Stimulated activated CD4-positive, alpha-beta T cell treated with anti-CD3 and anti-CD28 coated beads, Interleukin-1b, Interleukin-23, amount 100 ng/mL, for 1 hour (primary cell): ENCODE measurements around the gene PET100.

Experiments used
- DNase-seq, 2 donors: peaks; one replicate each; pipeline ENCODE4 v3.0.0-alpha.2; 2020; ENCODE audit warnings: low read depth in 2 of 2

The PET100 gene, protein sequence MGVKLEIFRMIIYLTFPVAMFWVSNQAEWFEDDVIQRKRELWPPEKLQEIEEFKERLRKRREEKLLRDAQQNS

DNA sequence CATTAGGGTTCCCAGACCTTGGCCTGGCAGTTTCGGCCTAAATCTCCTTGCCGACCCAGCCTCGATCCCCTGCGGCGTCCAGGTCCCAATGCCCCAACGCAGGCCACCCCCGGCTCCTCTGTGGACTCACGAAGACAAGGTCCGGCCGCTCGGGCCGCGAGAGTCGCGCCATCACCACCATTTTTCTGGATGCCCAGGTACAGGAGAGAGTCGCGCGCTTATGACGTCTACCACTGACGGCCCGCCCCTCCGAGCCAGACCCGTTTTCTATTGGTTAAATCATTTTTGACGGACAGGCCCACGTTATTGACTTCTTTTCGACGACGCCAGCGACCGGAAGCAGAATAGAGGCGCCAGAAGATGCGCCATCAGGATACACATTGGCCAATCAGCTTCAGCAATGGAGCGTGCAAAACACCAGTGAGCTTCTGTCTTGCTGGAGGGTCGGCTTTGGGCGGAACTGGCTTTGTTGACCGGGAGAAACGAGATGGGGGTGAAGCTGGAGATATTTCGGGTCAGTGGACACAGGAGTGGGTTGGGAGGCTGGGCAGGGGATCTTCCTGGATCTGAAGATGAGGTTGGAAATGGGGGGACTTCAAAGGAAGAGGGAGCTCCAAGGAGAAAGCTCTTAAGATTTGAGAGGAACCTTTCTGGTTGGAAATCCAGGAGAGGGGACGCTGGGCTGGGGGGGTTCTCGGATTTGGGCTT is at the start of gene PET100, which contains the start of gene XAB2:
TSS of gene PET100 (plus strand) at position 447 of the 708 bp plus-strand sequence. CDS start at position 488, 41 bp downstream.
TSS of gene XAB2 (minus strand) at position 199 of the 708 bp plus-strand sequence. CDS start at position 181, 18 bp downstream.
- peak; percentile 78 to 89 for DNase-seq

DNA sequence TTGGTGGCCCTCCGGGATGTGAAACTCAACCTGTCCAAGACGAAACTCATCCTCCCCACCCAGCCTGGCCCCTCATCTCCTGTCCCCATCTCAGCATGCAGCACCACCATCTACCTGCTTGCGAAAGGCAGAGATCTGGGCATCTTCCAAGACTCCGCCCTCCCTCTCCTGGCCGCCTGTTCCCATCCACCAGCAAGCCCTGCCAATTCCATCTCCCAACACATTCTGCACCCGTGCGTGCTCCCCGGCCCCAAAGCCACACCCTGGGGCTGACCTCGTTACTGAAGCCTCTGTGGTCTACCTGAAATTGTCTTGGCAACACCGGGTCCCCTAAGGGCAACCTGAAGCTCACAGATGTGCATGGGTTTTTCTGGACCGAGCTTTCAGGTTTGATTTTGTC is 47.1 kb upstream of the PET100 start:
- DNase-seq, result no peak

DNA sequence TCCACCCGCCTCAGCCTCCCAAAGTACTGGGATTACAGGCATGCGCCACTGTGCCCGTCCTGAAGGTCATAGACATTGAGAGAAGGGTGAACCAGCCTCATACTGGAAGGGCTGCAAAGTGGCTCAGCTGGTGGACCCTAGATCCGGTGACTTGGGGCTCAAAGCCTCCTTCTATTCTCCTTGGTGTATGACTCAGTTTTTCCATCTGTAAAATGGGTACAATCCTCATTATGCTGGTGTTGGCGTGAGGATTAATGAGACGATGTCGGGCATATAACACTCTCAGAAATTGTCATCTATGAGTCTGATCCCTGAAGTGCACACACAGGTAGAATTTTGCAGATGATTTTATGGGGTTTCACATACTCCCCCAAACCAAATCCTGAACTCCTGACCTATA is 39.8 kb upstream of the PET100 start:
- DNase-seq, result no peak

DNA sequence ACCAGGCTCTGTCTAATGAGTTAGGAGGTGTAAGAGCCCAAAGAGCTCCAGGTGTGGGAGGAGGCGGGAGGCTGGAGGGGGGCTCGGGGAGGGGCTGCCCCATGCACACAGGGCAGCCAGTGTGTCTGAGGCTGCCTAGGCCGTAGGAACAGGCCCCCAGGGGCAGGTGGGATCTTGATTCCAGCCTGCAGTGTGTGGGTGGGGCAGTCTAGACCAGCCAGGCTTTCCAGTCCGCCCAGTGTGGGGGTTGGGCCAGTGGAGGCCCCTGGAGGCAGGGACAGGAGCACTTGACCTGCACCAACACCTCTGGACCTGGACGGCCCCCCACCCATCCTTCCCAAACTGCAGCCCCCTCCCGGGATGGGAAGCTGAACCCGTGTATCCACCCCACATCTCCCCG is 39.3 kb upstream of the PET100 start:
- DNase-seq, result no peak

DNA sequence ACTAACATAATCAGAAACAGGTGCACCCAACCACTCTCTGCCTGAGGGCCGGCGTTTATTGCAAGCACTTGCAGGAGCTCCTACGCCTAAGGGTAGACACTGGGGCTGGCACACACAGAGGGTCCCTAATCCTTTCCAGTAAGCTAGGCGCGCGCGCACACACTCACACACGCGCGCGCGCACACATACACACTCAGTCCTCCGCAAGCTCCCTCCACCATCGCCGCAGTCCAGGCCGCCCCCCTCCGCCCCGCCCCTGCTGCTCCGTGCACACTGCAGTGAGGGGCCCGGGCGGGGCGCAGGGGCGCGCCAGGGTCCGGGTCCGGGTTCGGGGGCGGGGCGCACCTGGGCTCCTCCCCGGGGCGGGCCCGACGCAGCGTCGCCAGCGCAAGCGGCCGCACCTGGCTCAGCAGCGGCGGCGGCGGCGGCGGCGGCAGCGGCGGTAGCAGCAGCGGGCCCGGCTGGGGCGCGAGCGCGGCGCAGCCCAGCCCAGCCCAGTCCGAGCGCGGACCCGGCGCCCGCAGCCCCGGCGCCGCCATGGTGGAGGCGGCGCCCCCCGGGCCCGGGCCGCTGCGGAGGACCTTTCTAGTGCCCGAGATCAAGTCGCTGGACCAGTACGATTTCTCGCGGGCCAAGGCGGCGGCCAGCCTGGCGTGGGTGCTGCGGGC is 34.0 kb upstream of the PET100 start, which contains the start of gene CAMSAP3:
TSS of gene CAMSAP3 (plus strand) at position 398 of the 668 bp plus-strand sequence. CDS start at position 538, 140 bp downstream.
- peak in 1 of 2 donors; percentile 16 for DNase-seq

DNA sequence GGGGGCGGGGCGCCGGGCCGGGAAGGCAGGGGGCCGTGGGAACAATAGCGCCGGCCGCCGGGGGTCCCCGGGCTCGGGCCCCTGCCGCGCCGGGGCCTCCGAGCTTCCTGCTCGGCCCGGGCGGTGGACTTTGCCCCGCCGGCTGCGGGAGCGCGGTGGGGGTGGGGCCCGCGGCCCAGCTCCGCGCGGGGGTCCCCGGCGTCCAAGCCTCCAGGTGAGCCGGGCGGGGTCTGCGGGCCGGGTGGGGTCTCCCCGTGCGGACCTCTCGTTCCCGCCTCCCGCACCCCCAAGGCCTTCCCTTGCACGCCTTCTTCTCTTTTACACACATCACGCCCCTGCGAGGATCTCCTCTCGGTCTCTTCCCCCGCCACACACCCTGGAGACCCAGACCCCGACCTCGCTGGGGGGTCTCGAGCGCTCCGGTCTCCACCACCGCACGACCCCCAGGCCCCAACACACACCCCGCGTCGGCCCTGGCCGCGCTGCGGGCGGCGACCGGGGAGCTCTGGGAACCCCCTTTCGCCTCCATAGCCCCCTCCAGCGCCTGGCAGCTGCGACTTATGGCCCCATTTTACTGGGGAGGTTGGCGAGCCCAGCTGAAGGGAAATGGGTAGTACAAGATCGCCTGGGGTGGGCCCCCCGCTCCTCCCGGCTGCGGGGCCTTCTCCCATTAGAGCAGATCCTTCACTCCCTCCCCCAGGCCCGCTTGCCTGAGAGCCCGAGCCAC is 33.2 kb upstream of the PET100 start:
- DNase-seq, result no peak

DNA sequence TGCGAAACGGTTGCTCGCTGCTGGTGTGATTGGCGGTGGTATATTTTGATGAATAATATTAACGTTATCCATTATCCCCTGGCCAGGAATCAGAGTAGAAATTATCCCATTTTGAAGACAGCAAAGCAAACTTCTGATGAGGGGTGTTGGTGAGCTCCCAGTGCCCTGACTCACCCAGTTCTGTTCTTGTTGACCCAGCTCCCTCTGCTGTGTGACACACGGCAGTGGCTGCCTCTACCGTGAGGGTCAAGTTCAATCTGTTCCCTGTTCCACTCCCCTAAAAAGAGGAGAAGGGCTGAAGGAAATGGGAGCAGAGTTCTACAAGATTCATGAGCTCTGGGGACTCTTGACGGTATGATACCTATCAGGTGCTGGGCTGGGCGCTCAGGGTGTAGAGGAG is 31.9 kb upstream of the PET100 start:
- DNase-seq, result no peak

DNA sequence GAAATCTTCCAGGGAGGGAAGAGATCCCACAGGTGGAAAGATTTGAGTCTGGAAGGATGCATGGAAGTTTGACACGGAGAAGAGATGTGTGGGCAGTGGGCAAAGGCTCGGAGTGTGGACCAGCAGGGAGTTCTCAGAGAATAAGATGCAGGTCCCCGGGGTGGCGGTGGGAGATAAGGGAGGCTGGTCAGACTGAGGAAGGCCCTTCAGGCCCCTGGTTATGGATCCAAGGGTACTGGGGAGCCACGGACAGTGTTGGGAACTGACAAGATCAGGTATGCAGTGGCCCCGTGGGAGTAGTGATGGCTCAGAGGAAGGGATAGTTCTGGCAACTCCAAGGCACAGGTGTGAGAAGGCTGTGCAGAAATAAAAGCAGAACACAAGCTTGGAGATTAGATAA is 31.4 kb upstream of the PET100 start:
- no peak for DNase-seq

DNA sequence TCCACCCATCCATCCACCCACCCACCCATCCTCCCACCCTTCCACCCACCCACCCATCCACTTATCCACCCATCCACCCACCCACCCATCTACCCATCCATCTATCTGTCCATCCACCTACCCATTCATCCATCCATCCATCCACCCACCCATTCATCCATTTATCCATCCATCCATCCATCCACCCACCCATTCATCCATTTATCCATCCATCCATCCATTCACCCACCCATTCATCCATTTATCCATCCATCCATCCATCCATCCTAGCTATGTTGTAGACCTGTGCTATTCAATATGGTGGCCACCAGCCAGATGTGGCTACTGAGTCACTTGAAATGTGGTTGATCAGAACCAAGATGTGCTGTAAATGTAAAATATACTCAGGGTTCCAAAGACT is 28.9 kb upstream of the PET100 start:
- DNase-seq, result no peak

DNA sequence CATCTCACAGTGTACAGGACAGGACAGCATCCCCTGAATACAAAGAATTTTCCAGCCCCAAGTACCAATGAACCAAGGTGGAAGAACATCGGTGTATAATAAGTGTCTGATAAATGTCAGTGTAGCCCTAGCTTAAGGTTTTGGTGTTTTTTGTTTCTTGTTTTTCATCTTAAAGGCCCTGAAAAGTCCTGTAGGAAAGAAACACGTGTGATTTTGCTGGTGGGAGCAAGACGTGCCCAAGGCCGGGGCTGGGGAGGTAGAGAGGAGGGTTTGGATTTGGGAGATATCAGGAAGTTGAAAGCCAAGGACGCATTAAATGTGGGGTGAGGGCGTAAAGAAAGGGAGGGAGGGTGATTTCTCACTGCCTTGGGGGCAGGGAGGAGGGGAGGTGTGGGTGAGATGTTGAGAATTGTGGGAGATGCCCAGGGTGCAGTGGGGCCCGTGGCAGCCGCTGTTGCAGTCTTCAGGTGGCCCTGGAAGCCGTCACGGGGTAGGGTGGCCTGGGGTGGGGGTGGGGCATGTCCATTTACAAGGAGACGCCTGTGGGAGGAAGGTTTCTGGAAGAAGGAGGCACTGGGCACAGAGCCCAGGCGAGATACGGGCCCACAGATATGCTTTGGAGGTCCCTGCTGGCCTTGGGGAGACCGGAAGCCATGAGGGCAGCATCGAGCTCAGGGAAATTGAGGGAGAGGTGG is 27.2 kb upstream of the PET100 start:
- DNase-seq, result no peak

DNA sequence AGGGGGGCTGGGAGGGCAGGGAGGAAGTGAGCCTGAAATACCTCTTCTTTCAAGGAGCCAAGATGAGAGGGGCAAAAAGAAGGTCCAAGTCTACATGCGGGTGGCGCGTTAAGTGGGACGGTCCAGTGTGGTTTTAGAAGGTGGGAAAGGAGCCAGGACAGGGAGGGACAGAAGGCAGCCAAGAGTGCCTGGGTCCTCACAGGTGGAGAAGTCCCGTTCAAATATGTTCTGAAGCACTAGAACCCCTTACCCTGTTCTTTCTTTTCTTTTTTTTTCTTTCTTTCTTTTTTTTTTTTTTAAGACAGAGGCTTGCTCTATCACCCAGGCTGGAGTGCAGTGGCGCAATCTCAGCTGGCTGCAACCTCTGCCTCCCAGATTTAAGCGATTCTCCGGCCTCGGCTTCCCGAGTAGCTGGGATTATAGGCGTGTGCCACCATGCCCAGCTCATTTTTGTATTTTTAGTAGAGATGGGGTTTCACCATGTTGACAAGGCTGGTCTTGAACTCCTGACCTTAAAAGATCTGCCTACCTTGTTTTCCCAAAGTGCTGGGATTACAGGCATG is 26.6 kb upstream of the PET100 start:
- DNase-seq, result no peak

DNA sequence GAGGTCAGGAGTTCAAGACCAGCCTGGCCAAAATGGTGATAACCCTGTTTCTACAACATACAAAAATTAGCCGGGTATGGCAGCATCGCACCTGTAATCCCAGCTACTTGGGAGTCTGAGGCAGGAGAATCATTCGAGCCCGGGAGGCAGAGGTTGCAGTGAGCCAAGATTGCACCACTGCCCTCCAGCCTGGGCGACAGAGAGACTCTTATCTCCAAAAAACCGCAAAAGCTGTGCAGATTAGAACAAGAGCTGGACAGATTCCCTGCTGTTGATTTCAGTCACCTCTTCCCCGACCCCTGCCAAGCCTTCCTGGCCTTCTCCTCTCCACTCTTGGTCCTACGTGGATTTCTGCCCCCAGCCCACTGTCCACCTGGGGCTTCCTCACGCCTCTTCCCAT is 25.7 kb upstream of the PET100 start:
- no peak for DNase-seq

DNA sequence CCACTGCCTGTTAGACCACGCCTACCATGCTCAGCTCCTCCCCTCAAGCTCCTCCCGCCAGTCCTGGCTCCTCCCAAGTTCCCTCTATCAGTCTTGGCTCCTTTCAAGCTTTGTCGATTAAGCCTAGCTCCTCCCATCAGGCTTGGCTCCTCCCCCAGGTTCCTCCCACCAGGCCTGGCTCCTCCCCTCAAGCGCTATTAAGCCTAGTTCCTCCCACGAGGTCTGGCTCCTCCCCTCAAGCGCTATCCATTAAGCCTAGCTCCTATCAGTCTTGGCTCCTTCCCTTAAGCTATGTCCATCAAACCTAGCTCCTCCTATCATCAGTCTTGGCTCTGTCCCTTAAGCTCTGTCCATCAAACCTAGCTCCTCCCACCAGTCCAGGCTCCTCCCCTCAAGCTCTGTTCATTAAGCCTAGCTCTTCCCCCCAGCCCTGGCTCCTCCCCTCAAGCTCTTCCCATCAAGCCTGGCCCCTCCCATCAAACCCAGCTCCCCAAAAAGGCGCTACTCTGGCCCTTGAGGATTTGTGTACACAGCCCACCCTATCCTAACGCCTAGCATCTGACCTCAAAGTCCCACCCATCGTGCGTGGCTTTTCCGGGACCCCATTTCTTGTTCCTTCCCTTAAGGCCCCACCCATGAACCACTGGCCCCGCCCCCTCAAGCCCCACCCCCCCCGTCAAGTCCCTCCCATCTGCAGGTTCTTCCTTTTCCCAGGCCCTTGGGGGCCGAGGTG is 23.9 kb upstream of the PET100 start:
- DNase-seq, result no peak

DNA sequence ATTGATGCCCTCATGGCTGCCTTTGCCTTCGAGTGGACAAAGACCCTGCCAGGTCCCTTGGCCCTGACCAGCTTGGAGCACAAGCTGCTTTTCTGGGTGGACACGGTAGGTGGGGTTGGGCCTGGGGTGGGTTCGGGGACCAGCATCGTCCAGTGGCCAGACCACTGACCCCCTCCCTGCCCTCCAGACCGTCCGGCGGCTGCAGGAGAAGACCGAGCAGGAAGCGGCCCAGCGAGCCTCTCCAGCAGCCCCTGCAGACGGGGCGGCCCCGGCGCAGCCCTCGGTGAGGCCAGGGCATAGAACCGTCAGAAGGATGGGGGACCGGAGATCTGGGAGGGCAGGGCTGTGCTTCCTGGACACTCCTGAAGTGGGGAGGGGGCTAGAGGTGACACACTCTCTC is 23.3 kb upstream of the PET100 start:
- no peak for DNase-seq

DNA sequence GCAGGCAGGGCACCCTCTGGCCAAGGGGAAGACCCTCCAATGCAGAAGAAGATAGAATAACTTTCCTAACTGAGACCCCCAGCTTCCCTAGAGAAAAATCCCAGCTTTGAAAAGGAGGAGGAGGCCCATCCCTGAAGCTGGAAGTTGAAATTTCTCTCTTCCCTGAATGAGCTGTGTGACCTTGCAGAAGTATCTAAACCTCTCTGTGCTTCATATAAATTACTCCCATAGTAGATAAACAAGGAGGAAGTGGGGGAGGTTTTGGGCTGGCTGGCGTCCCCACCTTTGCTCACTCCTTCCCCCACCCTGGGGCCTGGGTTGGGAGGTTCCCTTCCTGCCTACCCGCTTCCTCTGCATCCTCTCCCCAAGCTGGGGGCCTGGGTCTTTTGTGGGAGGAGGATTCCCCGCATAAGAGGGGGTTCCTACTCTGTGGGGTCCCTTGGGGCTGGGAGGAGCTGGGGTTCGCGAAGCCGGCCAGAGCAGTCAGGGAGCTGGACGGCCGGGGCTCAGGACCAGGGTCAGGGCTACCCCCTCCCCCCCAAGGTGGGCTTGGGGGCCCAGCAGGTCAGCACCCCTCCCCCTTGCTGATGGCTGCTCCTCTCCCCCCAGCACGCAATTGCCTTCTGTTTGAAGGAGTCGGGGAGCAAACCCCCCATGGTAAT is 22.2 kb upstream of the PET100 start:
- no peak for DNase-seq

DNA sequence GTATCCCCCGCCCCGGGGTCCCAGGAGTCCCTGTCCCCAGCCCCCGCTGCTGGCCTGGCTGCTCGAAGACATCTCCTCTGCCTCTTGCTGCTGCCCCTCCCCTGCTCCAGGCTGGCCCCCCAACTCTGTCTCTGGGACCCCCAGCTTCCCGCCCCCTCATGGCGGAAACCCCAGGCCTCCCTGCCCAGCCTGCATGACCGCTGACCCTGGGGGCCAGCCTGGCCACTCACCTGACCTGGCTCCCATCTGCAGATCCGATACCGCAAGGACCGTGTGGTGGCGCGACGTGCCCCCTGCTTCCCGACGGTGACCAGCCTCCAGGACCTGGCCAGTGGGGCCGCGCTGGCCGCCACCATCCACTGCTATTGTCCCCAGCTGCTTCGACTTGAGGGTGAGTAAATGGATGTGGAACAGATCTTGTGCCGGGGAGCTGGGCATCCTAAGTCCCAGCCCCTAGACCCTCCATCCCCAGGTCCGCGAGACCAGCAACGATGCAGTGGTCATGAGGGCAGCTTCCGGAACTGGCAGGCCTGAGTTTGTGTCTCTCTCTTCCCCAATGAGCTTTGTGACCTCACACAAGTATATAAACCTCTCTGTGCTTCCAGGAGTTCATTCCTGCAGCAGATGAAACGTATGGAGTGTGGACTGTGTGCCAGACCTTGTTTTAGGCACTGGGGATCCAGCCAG is 21.6 kb upstream of the PET100 start:
- DNase-seq, result no peak

DNA sequence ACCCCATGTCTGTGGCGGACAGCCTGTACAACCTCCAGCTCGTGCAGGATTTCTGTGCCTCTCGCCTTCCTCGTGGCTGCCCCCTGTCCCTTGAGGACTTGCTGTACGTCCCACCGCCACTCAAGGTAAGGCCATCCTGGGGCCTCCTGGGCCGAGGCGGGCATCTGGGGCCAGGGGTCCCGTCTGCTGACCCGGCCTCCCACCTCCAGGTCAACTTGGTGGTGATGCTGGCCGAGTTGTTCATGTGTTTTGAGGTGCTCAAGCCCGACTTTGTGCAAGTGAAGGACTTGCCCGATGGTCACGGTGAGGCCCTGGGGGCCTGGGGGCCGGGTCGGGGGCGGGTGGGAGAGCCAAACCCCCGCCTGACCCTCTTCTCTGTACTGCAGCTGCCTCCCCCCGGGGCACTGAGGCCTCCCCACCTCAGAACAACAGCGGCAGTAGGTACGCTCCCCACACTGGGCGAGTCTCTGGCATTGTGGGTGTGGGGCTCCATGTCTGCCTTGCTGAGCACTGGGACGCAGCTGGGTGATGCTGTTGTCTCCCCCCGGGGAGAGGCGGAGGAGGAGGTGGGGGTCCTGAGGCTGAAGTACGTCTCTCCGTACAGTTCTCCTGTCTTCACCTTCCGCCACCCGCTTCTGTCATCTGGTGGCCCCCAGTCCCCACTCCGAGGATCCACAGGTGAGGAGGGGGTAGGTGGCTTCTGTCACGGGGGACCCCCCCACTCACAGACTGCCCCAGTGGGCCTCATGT is 18.9 kb upstream of the PET100 start:
- DNase-seq, result no peak

DNA sequence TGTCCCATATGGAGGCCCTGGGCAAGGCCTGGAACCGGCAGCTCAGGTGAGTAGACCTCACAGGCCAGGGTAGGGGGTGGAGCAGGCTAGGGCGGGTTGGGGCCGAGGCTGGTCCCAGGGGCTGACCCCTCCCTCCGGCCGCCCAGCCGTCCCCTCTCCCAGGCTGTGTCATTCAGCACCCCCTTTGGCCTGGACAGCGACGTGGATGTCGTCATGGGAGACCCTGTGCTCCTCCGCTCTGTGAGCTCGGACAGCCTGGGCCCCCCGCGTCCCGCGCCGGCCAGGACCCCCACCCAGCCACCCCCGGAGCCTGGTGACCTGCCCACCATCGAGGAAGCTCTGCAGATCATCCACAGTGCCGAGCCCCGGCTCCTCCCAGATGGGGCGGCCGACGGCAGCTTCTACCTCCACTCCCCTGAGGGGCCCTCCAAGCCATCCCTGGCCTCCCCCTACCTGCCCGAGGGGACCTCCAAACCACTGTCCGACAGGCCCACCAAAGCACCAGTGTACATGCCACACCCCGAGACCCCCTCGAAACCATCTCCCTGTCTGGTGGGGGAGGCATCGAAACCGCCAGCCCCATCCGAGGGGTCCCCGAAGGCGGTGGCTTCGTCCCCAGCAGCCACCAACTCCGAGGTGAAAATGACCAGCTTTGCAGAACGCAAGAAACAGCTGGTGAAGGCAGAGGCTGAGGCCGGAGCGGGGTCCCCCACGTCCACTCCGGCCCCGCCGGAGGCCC is 17.9 kb upstream of the PET100 start:
- DNase-seq, result no peak
